GM10266 (cell line): Measurements from ENCODE around the gene SLC22A23.

ENCODE experiments used
- DNase-seq: peaks from one replicate; pipeline ENCODE4 v3.0.0; 2012; ENCODE audit errors: extremely low spot score
- CTCF ChIP-seq: IDR thresholded peaks from 2 replicates; pipeline ENCODE4 v1.5.1; 2012; ENCODE audit warnings: mild to moderate bottlenecking, low read depth; ENCODE audit not compliant: control insufficient read depth, insufficient read depth; ENCODE audit errors: missing control alignments

The SLC22A23 gene

GRCh38 chr6:3376064-3376463 lies 80.8 kb downstream of the SLC22A23 start:
- no peak for DNase-seq
- no peak for TF ChIP-seq CTCF

DNA sequence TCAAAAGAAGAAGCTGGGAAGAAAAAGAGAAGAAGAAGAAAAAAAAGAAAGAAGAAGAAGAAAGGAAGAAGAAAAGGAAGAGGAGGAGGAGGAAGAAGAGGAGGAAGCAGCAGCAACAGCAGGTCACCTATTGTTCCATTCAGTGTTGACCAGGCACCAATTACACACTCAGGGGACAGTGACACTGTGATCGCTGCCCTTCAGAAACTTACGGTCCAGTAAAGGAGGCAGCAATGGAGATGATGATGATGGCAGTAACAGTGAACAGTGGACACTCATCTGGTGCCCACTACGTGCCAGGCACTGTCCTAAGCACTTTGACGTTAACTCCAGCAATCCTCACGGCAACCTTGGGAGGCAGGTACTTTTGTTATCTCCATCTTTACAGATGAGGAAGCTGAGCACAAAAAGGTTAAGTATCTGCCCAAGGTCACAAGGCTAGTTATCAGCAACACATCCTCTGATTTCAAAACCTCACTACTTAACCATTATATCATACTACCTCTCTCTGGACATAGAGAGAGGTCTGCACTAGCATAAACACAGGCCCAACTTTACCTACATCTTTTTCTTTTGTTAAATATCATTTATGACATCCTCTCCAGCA lies 83.2 kb downstream of the SLC22A23 start:
- no peak for DNase-seq
- no peak for TF ChIP-seq CTCF

DNA sequence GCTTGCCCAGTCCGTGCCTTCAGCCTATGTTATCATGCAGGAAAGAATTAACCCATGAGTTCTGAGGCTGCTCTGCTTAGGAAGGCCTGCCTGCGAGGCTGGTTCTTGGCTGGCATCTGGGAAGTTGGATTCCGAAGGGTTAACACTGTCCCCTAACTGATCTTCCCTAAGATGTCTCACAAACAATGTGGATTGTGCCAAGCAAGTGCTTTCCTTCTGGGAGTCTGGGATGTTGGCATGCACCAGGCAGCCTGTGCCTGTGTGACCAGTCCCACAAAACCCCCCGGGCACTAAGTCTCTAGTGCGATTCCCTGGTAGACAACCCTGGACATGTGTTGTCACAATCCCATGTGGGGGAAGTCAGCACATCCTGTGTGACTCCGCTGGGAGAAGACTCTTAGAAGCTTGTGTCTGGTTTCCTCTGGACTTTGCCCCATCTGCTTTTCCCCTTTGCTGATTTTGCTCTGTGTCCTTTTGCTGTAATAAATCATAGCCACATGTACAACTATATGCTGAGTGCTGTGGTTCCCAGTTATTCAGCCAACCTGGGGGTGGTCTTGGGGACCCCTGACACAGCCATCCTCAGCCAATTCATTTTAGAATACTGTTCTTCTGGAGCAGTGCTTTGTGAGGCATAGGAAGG lies 83.8 kb downstream of the SLC22A23 start:
- TF ChIP-seq CTCF = no peak
- no peak for DNase-seq

DNA sequence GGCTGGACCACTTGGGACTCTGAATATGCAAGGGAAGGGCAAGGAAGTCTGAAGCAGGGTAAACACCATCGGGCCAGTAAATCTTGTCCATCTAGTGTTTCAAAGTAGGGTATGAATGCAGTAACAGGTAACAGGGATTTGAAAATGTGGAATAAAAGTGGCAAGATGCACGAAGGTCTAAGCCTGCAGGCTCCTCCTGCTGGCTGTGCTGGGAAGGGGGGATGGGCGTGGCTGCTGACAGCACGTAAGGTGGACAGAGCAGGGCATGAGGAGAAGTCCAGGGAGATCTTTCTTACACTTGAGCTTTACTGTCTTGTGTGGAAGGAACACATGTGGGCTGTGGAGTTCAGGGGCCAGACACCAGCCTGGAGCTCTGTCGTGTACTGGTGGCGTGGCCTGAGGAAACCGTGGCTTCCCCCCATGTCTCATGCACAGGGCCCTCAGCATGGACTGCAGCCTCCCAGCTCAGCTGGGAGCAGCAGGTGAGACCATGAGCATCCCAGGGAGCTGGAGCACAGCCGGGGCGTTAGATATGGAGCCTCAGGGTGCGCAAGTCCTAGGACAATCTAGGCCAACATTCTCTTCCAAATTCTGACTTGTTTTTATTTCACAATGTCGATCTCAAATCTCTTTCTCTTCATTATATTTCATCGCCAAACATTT lies 84.5 kb downstream of the SLC22A23 start:
- DNase-seq = no peak
- TF ChIP-seq CTCF = no peak

DNA sequence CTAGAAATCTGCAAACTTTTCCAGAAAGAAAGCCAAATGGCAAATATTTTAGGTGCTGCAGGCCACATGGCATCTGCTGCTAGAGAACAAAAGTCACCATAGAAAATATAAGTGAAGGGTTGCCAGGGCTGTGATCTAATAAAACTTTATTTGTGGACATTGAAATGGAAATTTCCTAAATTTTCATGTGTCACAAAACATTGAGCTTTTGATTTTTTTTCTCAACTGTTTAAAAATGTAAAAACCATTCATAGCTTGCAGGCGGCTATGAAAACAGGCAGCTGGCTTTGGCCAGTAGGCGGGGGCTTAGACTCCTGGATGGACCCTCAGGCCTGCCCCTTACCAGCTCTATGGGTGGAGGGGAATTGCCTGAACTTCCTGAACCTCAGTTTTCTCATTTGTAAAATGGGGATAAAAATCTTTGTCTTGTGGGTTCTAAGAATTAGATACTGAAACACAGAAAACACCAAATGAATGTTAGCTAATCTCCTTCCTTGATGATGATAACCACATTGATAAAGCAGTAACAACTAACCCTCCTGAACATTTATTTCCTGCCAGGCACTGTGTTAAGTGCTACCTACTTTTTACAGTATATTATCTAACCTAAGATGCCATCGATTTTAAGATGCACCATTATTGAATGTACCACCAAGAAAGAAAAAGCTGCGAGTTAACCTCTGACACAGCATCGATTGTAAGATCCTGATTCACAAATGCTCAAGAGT lies 85.5 kb downstream of the SLC22A23 start:
- TF ChIP-seq CTCF = no peak
- DNase-seq = no peak

GRCh38 chr6:3370361-3371221 lies 86.3 kb downstream of the SLC22A23 start:
- TF ChIP-seq CTCF = no peak
- no peak for DNase-seq
